Smooth muscle cell (in vitro differentiated cells): ENCODE measurements around the gene DOHH. TPM values are rescaled to one million over a fixed set of nuclear protein-coding genes. Genes with fewer than 3 reads are reported as not detected.

ENCODE experiments used
- DNase-seq: peaks from one replicate; lab custom pipeline; 2025; ENCODE audit not compliant: unreplicated experiment; lab: John Stamatoyannopoulos, UW
- H2AFZ ChIP-seq: fragments of 200-600 bp; sonication (generic); 2 replicates; pipeline ENCODE4 v1.6.0; 2016; ENCODE audit warnings: antibody characterized with exemption, low read depth, mild to moderate bottlenecking
- H3F3A ChIP-seq: fragments of 200-600 bp; sonication (generic); 2 replicates; pipeline ENCODE4 v1.6.0; 2017; ENCODE audit warnings: antibody characterized with exemption, low read depth
- H3K27ac ChIP-seq: fragments of 200-600 bp; sonication (generic); 2 replicates; pipeline ENCODE4 v1.5.1; 2016; ENCODE audit warnings: low read depth, mild to moderate bottlenecking
- H3K27me3 ChIP-seq: fragments of 200-600 bp; sonication (generic); 2 replicates; pipeline ENCODE4 v1.6.1; 2016; ENCODE audit warnings: low read depth, mild to moderate bottlenecking
- H3K36me3 ChIP-seq: fragments of 200-600 bp; sonication (generic); 2 replicates; pipeline ENCODE4 v1.5.1; 2016; ENCODE audit warnings: low read depth
- H3K4me1 ChIP-seq: fragments of 200-600 bp; sonication (generic); 2 replicates; pipeline ENCODE4 v1.5.1; 2016; ENCODE audit warnings: low read depth
- H3K4me2 ChIP-seq: fragments of 200-600 bp; sonication (generic); 2 replicates; pipeline ENCODE4 v1.6.0; 2016; ENCODE audit warnings: mild to moderate bottlenecking
- H3K4me3 ChIP-seq: fragments of 200-600 bp; sonication (generic); 2 replicates; pipeline ENCODE4 v1.5.1; 2016; ENCODE audit warnings: mild to moderate bottlenecking
- H3K79me2 ChIP-seq: fragments of 200-600 bp; sonication (generic); 2 replicates; pipeline ENCODE4 v1.6.0; 2016; ENCODE audit warnings: low read depth, mild to moderate bottlenecking
- H3K9ac ChIP-seq: fragments of 200-600 bp; sonication (generic); 2 replicates; pipeline ENCODE4 v1.6.0; 2016; ENCODE audit warnings: low read depth
- H3K9me3 ChIP-seq: fragments of 200-600 bp; sonication (generic); replicated peaks from 2 replicates; pipeline ENCODE4 v1.5.1; 2016; ENCODE audit warnings: low read depth
- H4K20me1 ChIP-seq: fragments of 200-600 bp; sonication (generic); 2 replicates; pipeline ENCODE4 v1.6.0; 2016; ENCODE audit warnings: low read depth
- CTCF ChIP-seq: fragments of 200-600 bp; sonication (generic); IDR thresholded peaks from 2 replicates; pipeline ENCODE4 v1.5.1; 2017; ENCODE audit warnings: borderline replicate concordance, mild to moderate bottlenecking, antibody characterized with exemption; ENCODE audit not compliant: insufficient read depth, poor library complexity, severe bottlenecking
- WGBS: methylation state at CpG from one replicate; pipeline ENCODE4 v1.1.7; 2016; ENCODE audit warnings: low lambda C conversion rate; 5-methylcytosine and 5-hydroxymethylcytosine counted together
- polyA plus RNA-seq: library from polyadenylated mRNA; unstranded; fragments of >200 nt; fragmentation: Nextera tagmentation; extraction: Ambion mirVana; gene quantifications from 2 replicates; pipeline ENCODE4 v1.2.1, GENCODE V29; 2016
- total RNA-seq: library from RNA; depleted of rRNA; stranded (reverse); fragments of >200 nt; gene quantifications from 2 replicates; pipeline ENCODE4 v1.2.3, GENCODE V29; 2014

Gene DOHH
- total and polyA plus RNA-seq, 2 experiments from 2014 or later, result 8.7 to 27.2 TPM

GRCh38 chr19:3537438-3538240, 37.2 kb upstream of the DOHH start:
- Histone ChIP-seq H3K27ac (no peak overlapping the region), H3K27me3 (no peaks in the 10 kb centered on the region), H3K4me1 (no peaks in the 10 kb centered on the region), H3K79me2 (no peaks in the 10 kb centered on the region), H2AFZ (no peak overlapping the region), H3K36me3 (no peaks in the 10 kb centered on the region), H3K9me3 (no peaks in the 10 kb centered on the region), H3F3A (peaks cover 11% of the 10 kb centered on the region), H4K20me1 (peaks cover 23% of the 10 kb centered on the region), H3K4me2 (no peak overlapping the region), H3K9ac (no peak overlapping the region), H3K4me3 (no peak overlapping the region)
- no peak for TF ChIP-seq CTCF
- WGBS, result 89% methylated on average over 17 of the region's 22 CpGs
- DNase-seq, result no peak

GRCh38 chr19:3537101-3537437, 36.6 kb upstream of the DOHH start:
- H3K9ac ChIP-seq, result no peak overlapping the region
- WGBS, result 95% methylated on average over 9 of the region's 13 CpGs
- H2AFZ ChIP-seq, result no peak overlapping the region
- no peak for DNase-seq
- no peaks in the 10 kb centered on the region for H3K4me1 ChIP-seq
- TF ChIP-seq CTCF, result no peak
- no peak overlapping the region for H3K4me2 ChIP-seq
- peaks cover 23% of the 10 kb centered on the region for H4K20me1 ChIP-seq
- no peak overlapping the region for H3K27ac ChIP-seq
- H3K4me3 ChIP-seq, result no peak overlapping the region
- H3F3A ChIP-seq, result peaks cover 5% of the 10 kb centered on the region
- H3K36me3 ChIP-seq, result no peaks in the 10 kb centered on the region
- H3K79me2 ChIP-seq, result no peaks in the 10 kb centered on the region
- no peaks in the 10 kb centered on the region for H3K27me3 ChIP-seq
- no peaks in the 10 kb centered on the region for H3K9me3 ChIP-seq

GRCh38 chr19:3536429-3537100, 36.1 kb upstream of the DOHH start:
- peaks cover 23% of the 10 kb centered on the region for H4K20me1 ChIP-seq
- TF ChIP-seq CTCF, result no peak
- H3K27ac ChIP-seq, result no peak overlapping the region
- no peak for DNase-seq
- 93% methylated on average over 27 of the region's 27 CpGs for WGBS
- no peak overlapping the region for H3K4me2 ChIP-seq
- H3K79me2 ChIP-seq, result no peaks in the 10 kb centered on the region
- H2AFZ ChIP-seq, result no peak overlapping the region
- H3F3A ChIP-seq, result no peaks in the 10 kb centered on the region
- no peaks in the 10 kb centered on the region for H3K9me3 ChIP-seq
- no peaks in the 10 kb centered on the region for H3K36me3 ChIP-seq
- H3K27me3 ChIP-seq, result no peaks in the 10 kb centered on the region
- no peak overlapping the region for H3K9ac ChIP-seq
- no peak overlapping the region for H3K4me3 ChIP-seq
- no peaks in the 10 kb centered on the region for H3K4me1 ChIP-seq
